HepG2 (cell line): Measurements from ENCODE around the gene WDR18.

Source experiments
- ARNT ChIP-seq: fragments of 450-650 bp; IDR thresholded peaks from 2 replicates; pipeline ENCODE4 v1.6.1; 2017
- ASH2L ChIP-seq: fragments of 300-600, 200-600 bp; sonication (generic); IDR thresholded peaks from 2 replicates; pipeline ENCODE4 v1.7.0; 2017; ENCODE audit warnings: low read depth, mild to moderate bottlenecking, moderate library complexity, mixed read lengths, low read length; ENCODE audit not compliant: insufficient read length
- ATF1 ChIP-seq: IDR thresholded peaks from 2 replicates; pipeline ENCODE4 v1.6.1; 2016; ENCODE audit warnings: mild to moderate bottlenecking, control low read depth
- ATF3 ChIP-seq: sonication (generic); formaldehyde crosslinking; IDR thresholded peaks from 2 replicates; pipeline ENCODE4 v1.4.0; 2020; ENCODE audit warnings: missing genetic modification reagents
- CREB1 ChIP-seq, 2 experiments: fragments of 450-650 bp in 1 of 2; IDR thresholded peaks; 2 replicates each; pipeline ENCODE4 v1.6.1; 2016 to 2017; ENCODE audit warnings: control low read depth in 1 of 2, mild to moderate bottlenecking in 1 of 2, missing compliant biosample characterization in 1 of 2, missing genetic modification characterization in 1 of 2
- DNMT3B ChIP-seq: conservative IDR thresholded peaks from 2 replicates; pipeline ENCODE4 v1.6.1; 2016; ENCODE audit warnings: missing biosample characterization, control low read depth
- HNRNPUL1 ChIP-seq: fragments of 200-400 bp; formaldehyde crosslinking; IDR thresholded peaks from 2 replicates; pipeline ENCODE4 v1.6.1; 2017; ENCODE audit warnings: low read depth, mild to moderate bottlenecking, low read length, moderate library complexity
- HOXA9 ChIP-seq: sonication (generic); formaldehyde crosslinking; IDR thresholded peaks from 2 replicates; pipeline ENCODE4 v1.8.1; 2022; ENCODE audit warnings: missing genetic modification reagents, mild to moderate bottlenecking, moderate library complexity, borderline replicate concordance
- MXI1 ChIP-seq: IDR thresholded peaks from 3 replicates; pipeline ENCODE4 v1.6.1; 2012; ENCODE audit warnings: low read depth, low read length, inconsistent platforms, borderline replicate concordance
- NFIB ChIP-seq: sonication (generic); formaldehyde crosslinking; IDR thresholded peaks from 2 replicates; pipeline ENCODE4 v1.9.0; 2021; ENCODE audit warnings: missing genetic modification reagents, mild to moderate bottlenecking, borderline replicate concordance
- NFYB ChIP-seq: sonication (generic); formaldehyde crosslinking; IDR thresholded peaks from 2 replicates; pipeline ENCODE4 v1.4.0; 2020; ENCODE audit warnings: missing genetic modification reagents
- TBX2 ChIP-seq: sonication (generic); formaldehyde crosslinking; IDR thresholded peaks from 2 replicates; pipeline ENCODE4 v1.5.0; 2020; ENCODE audit warnings: missing genetic modification reagents, mild to moderate bottlenecking, borderline replicate concordance
- ZC3H13 ChIP-seq: sonication (generic); formaldehyde crosslinking; IDR thresholded peaks from 2 replicates; pipeline ENCODE4 v1.8.1; 2023; ENCODE audit warnings: mild to moderate bottlenecking, missing genetic modification reagents, moderate library complexity
- ZNF274 ChIP-seq: sonication (generic); formaldehyde crosslinking; IDR thresholded peaks from 2 replicates; pipeline ENCODE4 v1.5.1; 2020; ENCODE audit warnings: mild to moderate bottlenecking, missing genetic modification reagents

- TF ChIP-seq TBX2 (CRISPR knock-in tag), result no peak
- no peak for TF ChIP-seq ARNT
- no peak for TF ChIP-seq ASH2L
- TF ChIP-seq ZC3H13 (CRISPR knock-in tag), result no peak
- TF ChIP-seq ZNF274 (CRISPR knock-in tag), result no peak
- no peak for TF ChIP-seq DNMT3B
- TF ChIP-seq ATF1 (CRISPR knock-in tag), result no peak
- no peak for TF ChIP-seq HOXA9
- TF ChIP-seq ATF3 (CRISPR knock-in tag), result no peak
- TF ChIP-seq NFIB (CRISPR knock-in tag), result no peak
- no peak for TF ChIP-seq NFYB (CRISPR knock-in tag)
- TF ChIP-seq HNRNPUL1, result no peak
- TF ChIP-seq CREB1 (IDR thresholded peaks at IDR 0.05), result no peak
- TF ChIP-seq CREB1 (CRISPR knock-in tag; IDR thresholded peaks at IDR 0.05), result no peak
- no peak for TF ChIP-seq MXI1
These were observed 13.4 kb upstream of the WDR18 start for GRCh38 chr19:970695-971094.
